ENCODE measurements around the gene GRM6.

GRM6 gene

DNA sequence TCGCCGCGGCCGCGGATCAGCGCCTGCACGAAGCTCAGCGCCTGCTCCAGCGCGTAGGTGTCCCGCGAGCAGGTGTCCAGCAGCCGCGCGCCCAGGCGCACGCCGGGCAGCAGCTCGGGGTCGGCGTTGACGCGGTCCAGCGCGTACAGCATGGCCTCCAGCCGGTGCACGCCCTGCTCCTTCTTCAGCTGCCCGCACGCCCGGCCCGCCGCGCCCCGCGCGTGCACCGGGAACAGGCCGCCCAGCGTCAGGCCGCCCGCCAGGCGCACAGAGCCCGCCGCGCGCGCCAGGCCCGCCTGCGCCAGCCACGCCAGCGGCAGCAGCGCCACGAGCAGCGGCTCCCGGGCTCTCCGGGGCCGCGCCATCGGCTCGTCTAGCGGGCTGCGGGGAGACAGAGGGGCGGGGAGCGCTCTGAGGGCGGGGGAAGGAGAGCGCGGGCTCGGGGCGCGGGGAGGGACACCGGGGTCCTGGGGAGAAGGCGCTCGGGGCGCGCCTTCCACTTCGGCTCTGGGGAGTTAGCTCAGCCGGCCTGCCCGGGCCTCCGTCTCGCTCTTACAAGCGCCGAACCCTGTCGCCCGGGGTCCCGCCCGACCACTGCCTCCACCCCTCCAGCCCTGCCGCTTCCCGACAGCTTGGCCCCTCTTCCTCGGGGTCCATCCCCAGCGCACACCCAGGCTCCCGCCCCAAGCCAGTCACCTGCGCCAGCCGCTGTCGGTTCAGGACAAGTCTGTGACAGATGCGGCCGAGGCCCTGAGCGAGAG, at the start of gene GRM6:
TSS of gene GRM6 (minus strand) at position 741 of the 761 bp plus-strand sequence. CDS start at position 365, 376 bp downstream.
- no peak for DNase-seq

DNA sequence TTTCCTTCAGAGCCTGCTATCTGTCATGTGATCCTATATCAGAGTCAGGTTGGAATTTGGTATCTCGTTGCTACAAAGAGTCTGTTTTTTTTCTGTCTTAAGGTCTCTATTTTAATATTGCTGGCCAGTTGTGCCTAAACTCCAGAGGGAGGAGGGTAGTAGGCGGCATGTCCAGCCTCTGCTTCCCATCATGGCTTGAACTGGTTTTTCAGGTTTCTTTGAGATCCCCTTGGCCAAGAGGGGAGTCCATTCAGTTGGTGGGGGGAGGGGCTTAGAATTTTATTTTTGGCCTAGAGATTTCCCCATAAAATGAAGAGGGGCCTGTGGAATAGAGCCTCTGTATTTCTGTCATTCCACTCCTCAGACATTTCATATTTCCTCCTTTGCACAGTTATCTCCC, 49.6 kb upstream of the GRM6 start:
- DNase-seq: no peak

DNA sequence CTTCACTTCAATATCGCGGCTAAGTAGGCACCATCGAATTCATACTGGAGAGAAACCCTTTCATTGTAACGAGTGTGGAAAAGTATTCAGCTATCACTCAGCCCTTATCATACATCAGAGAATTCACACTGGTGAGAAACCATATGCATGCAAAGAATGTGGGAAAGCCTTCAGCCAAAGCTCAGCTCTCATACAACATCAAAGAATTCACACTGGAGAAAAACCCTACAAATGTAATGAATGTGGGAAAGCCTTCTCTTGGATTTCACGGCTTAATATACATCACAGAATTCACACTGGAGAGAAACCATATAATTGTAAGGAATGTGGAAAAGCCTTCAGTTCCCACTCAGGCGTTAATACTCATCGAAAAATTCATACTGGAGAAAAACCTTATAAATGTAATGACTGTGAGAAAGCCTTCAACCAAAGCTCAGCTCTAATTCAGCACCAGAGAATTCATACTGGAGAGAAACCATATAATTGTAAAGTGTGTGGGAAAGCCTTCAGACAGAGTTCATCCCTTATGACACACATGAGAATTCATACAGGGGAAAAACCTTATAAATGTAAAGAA, 38.0 kb upstream of the GRM6 start:
- DNase-seq: no peak

DNA sequence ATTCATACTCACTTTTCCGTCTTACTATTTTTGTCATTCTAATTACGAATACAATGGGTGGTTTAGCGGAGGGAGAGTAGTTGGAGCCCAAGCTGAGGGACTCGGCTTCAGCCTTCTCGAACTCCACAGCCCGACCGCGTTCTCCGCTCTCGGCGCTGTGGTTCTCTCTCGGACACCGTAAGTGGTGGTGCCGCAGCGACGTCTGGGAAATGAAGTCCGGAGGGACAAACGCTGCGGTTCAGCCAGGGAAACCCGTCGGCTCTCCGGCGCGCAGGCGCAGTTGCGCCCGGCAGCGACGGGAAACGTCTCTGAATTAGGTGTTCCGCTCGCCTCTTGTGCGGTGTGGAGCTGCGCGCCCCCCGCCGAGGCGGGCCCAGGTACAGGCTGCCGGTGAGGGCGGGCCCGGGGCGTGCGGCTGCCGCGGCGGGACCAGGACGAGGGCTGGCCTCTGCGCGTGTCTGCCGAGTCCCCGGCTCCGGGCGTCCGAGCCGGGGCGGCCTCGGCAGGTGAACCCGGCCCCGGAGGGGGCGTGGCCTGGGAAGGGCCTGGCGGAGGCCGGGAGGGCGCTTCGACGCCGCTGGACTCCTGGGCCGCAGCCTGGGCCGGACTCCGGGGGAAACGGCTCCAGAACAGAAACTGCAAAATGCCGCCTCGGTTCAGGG, 28.5 kb upstream of the GRM6 start, which contains the start of gene ZNF879:
TSS of gene ZNF879 (plus strand) at position 277 of the 662 bp plus-strand sequence. CDS start 1,201 bp downstream, outside the sequence.
- peak; percentile 63 for DNase-seq

DNA sequence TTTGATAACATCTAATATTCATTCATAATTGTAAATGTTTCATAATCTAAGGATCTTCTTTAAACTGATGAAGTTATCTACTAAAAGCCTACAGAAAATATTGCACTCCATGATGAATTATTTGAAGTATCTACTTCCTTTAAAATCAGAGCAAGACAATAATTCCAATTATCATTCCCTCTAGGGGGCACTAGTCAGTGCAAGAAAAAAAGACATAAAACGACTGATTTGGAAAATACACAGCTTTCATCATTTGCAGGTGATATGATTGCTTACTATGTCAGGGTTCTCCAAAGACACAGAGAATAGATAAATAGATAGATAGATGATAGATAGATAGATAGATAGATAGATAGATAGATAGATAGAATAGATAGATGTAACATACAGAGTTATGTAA, 13.5 kb upstream of the GRM6 start:
- DNase-seq: no peak

DNA sequence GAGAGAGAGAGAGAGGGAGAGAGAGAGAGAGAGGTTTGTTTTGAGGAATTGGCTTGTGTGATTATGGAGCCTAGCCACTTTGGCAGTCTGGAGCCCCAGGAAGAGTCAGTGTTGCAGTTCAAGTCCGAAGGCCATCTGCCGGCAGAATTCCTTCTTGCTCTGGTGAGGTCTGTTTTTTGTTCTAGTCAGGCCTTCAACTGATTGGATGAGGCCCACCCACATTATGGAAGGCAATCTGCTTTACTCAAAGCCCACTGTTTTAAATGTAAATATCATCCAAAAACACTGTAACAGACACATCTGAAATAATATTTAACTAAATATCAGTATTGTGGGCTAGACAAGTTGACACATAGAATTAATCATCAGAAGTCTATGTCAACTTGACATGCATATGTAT, 11.4 kb upstream of the GRM6 start:
- DNase-seq: no peak

DNA sequence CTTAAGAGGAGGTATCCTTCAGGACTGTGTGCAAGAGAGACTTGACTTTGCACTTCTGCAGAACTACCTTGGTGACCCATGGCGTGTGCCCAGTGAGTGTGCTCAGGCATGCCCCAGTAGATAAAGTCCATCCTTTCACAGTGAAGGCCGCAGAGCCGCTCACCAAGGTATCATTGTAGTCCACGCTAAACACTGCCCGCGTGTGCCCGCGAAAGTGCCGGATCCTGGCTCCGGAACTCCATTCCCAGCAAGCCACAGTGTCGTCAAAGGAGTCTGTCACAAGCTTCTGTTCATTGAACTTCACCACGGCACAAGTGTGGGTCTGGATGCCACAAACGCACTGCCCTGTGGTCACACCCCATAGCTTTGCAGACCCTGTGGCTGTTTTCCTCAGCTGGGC, 3.3 kb upstream of the GRM6 start:
- no peak for DNase-seq

DNA sequence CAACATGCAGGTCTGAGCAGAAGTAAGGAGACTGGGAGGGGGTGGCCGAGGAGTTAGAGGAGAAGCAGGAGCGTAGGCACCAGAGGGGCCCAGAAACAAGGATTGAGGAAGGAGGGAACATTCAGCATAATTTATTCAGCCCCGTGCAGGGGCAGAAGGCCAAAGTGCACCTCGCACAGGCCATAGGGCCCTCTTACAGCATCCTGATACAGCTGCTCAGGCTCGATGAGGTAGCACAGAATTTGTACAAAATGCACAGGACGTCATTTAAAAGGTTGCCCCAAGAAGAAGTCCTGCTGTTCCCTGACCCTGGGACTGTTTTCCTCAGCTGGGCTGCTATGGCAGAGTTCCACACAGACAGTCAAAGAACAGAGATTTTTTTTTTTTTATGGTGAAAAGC, 2.1 kb upstream of the GRM6 start:
- DNase-seq: no peak

DNA sequence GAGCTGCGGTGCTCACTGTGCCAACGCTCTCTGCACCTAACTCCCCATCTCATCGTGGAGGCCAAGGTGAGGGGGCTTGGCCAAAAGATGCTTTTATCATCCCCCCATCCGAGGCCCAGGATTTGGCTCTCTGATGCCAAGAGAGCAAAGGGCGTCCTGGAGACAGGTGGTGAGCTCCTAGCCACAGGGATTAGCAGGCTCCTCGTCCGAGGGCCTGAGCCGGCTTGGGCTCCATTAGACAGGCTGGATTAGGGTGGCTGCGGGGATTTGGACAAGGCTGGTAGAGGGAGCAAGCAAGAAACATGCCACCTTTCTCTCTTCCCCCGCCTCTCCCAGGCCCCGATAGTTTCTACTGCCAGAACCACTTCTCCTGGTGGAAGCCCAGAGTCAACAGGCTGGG, 1.0 kb upstream of the GRM6 start:
- DNase-seq: no peak

DNA sequence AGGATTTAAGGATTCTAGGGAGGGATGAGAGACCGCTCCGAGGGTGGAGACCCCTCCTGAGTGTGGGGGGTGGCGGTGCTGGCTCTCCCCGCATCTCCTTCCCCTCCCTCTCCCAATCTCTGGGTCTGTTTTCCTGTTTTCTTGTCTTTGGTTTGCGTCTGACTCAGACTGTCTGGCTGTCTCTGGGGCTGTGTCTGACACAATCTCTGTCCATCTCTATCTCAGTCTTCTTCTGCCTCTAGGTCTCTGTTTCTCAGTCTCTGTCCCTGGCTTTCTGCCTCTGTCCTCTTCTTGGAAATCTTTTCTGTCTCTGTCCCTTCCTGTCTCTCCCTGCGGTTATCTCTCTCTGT, 196 bp upstream of the GRM6 start:
- no peak for DNase-seq

DNA sequence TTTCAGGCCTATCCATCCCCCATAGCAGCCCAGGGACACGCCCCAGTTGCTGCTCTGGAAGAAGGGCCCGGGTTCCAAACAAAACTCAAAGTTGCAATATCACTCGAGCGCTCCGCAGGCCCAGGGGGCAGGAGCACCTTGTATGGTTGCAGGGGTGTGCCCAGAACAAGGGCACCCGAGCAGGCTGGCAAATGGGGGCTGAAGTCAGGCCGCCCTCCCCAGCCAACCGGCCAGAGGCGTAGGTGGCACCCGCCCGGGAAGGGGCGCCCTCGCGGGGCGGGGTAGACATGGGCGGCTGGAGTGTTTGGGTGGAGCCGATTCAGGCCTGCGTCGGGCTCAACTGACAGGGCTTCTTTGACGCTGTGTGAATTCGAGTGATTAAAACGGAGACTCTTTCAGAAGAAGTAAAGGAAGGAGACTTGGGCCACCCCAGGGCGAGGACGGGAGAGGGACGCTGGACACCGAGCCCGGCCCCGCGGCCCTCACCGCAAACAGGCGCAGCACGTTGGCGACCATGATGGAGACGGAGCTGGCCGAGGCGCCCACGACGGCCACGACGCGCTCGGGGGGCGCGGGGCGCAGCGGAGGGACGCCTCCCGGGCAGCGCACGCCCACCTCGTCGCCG, 1.1 kb downstream of the GRM6 start:
- DNase-seq: no peak

DNA sequence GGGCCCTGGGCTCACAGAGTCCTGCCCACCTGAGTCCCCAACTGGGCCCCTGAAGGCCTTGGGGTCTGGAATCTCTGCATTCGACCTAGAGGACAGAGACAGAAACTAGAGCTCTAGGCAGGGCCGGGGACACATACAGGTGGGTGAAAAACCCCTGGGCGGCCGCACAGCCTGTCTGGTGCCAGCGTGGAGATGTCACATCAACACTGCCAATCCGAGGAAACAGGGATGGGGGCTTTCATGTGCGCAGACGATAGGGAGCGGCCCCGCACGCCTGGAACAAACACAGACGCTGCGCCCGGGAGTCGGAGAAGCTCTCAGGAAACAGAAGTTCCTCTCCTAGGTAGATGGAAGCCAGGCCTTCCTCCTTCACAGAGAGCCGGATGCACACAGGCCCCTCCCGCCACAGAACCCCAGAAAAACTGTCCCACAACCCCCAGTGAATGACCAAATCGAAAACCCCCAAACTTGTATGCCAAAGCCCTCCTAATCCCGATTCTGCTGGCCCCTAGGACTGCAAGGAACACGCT, 1.8 kb downstream of the GRM6 start:
- no peak for DNase-seq

DNA sequence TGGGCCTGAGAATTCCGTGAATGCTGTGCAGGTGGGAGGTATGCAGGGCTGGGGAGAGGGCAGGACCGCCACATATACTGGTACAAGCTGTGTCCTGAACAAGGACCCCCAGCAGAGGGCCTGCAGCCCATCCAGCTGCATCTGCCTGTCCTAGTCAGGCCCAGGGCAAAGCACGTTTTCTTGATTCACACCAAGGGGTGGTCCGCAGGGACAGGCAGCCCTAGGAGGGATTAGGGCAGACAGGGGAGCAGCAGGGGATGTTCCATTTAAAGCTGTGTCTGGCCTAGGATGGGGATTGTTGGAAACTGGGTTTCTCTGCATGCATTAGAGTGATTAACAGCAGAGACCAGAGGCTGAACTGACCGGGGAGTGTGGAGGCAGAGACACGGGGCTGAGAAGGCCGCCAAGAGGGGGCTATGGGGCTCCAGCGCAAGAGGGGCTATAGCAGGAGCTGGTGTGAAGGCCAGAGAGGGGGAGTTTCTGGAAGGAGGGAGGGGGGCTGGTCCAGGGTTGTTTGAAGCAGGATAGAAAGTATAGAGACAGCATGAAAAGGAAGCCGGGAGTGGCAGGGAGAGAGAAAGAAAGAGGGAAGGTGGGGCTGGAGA, 2.7 kb downstream of the GRM6 start:
- no peak for DNase-seq

DNA sequence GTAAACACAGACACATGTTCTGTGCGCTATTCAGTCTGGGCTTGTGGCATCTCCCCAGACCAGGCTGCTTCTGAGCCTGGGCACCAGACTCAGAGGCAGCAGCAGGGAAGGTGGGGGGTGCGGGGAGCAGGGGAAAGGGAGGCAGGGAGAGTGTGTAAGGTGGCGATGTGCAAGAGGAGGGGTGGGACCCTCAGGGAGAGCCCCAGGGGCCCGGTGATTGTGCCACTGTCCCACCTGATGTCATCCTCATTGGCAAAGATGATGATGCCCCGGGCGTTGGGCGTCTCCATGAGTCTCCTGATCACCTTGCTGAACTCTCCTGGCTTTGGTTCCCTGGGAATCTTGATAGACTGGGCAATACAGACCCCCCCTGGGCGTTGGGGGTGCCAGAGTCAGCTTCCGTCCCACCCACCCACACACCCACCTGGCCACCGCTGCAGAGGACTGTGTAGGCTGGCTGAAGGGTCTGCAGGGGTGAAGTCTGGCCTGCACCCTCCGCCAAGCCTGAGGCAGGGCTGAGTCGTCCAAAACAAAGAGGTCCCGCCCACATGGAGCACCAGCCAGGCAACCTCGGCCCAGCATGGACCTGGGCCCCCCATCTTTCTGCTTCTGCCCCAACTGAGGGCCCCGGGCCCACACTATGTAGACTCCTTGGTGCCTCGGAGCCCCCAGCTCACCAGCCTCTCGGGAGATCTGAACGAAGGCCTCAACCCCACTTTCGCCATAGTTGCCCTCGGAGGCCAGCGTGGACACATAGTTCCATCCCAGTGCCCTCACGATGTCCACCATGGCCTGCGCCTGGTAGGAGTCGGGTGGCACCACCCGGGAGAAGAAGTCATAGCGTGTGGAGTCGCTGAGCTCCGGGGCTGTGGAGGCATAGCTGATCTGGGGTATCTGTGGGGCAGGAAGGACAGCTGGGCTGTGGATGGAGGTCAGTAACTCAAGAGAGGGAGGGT, 3.7 kb downstream of the GRM6 start:
- DNase-seq: no peak

DNA sequence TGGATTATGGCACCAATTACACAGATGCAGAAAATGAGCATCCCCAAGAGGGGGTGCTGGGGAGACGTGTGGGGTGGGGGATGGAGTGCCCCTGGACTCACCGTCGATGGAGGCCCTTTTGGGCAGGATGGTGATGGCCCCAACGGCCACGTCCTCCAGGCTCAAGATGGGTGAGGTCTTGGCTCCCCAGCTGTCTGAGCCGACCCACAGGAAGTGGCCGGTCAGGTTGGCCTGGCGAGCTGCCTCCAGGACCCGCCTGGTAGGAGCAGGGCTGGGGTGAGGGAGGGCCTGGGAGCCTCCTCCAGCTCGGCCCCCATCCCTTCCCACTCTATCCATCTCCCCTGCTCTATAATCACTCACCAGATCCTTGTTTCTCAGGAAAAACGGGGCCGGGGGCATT, 4.6 kb downstream of the GRM6 start:
- no peak for DNase-seq

DNA sequence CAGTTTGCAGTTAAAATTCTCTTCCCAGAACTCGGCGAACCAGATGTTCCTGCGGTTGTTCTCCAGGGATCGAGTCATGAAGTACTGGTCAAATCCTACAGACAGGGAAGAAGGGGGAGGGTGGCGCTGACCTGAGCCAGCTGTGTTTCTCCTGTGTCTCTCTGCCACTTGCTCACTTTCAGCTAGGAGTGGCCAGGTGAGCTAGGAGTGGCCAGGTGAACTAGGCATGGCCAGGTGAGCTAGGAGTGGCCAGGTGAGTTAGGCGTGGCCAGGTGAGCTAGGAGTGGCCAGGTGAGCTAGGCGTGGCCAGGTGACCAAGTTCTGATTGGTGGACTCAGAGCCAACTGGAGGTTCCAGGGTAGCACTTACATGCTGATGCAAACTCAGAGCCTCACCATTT, 5.8 kb downstream of the GRM6 start:
- no peak for DNase-seq

DNA sequence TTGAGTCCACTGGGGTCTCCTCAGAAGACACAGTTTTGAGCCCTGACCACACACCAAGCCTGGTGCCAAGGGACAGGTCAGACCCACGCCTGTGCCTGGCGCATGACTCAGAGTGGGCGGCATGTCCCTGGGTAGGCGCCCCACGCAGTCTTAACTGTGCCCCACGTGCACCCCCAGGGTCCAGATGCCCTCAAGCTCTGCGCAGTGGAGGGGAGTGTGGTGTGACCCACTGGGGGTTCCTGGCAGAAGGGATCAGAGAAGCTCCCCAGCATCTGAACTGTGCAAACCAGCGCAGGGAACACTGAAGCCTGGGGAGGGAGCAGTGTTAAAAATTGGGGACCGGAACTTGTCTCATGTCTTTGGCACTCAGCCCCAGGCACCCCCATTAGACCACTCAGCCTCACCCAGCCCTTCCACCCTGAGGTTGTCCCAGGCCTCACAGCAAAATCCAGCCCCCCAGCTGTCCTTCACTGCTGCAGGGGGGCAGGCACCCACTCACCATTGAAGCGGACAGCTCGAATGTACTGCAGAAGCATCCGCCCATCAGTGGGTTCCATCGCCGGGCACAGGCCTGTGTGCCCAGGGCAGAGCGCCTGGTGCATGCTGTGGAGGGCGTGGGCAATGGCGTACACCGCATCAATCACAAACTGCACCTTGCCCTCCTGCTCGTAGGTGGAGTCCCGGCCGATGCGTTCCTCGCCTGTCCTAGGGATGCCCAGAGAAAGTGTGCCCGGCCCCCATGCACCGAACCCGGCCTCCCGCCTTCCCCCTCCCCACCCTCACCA, 6.5 kb downstream of the GRM6 start:
- DNase-seq: no peak

DNA sequence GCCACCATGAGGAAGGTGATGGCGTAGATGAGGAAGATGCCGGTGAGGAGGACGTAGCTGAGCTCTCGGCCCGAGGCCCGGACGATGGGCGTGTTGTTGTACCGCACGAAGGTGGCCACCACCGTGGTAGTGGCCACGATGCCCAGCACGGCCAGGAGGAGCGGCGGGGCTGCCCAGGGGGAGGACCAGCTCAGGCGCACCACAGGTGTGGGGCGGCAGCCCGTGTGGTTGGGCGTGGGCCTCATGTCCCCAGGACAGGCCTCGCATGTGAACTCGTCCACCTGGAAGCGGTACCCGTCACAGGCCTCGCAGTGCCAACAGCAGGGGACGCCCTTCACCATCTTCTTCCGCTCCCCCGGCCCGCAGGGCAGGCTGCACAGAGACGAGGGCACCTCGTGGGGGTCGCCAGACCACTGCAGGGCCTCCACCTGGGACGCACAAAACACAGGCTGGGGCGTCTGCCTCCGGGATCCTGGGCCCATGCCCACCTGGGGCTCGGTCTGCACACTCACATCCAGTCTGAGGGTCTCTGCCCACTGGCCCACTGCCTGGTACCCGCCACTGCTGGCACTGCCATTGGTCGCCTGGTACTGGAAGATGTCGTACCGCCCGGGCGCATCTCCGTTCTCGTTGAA, 8.7 kb downstream of the GRM6 start:
- DNase-seq: no peak

DNA sequence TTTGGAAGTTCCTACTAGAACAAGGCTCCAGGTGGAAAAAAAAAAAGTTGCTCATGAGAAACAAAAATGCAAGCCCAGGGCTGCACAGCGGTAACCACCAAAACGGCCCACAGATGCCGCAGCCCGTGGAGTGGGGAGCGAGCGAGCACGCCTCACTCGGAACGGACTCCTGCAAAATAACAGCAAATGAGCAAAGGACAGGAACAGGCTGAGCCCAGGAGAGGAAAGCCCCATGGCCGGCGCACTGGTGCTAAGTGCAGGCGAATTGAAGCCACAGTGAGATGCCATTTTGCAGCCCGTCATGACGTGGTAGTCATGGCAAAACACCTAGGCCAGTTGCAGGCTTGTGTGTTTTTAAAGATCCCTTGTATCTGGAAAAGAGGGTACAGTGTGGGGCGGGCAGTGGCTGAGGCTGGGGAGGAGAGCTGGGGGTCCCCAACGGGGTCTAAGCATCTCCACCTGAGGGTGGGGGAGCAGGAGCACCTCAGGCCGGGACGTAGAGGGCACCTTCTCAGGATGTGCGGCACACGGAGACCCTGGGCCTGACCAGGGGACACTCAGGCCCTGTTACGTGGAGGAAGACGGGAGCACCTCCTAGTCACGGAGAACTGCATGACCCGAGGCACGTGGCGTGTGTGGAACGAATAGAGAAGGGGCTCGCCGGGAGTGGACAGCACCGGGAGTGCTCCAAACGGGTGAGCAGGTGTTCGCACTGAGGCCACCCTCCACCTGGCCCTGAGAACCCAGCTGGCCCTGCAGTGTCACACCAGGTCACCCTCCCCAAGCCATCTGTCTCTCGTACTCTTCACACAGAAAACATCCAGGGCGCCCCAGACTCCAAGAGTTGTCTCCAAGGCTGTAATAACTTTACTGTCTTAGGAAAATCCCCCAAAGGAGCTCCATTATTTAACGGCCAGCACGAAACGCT, 10.7 kb downstream of the GRM6 start:
- DNase-seq: no peak
